HG03565 (cell line): ENCODE measurements around the gene CACFD1.

Experiments used
- ATAC-seq: cut with Tn5 transposase; IDR thresholded peaks from one replicate; pipeline ENCODE4 v1.9.1; 2021; ENCODE audit warnings: mild to moderate bottlenecking, moderate library complexity; ENCODE audit not compliant: unreplicated experiment

Gene CACFD1

DNA sequence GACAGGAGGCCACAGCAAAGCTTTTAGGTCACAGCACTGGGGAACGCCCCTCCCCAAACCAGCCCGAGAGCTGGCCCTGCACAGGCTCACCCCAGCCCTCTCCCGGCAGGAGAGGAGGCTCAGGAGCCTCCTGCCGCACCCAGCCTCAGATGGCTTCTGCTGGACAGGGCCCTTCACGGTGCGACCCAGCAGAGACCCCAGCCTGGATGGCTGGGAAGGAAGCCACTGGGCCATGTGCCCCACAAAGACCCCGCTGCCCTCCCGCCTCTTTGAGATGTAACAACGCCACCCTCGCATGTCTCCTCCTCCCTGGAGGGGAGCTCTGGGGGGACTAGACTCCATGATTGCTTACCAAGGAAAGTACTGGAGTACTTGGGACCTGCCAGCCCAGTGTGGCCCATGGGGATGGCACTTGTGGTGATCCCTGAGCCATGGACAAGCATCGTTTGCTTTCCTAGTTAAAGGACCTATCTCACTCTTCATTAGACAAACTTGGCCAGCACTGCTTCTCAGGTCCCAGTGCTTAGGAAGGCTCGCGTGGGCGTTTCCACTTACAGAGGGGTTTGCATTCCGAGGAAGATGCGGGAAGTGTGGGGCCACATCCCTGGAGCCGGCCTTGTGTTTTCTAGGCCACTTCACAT is 56.0 kb downstream of the CACFD1 start:
- no peak for ATAC-seq

DNA sequence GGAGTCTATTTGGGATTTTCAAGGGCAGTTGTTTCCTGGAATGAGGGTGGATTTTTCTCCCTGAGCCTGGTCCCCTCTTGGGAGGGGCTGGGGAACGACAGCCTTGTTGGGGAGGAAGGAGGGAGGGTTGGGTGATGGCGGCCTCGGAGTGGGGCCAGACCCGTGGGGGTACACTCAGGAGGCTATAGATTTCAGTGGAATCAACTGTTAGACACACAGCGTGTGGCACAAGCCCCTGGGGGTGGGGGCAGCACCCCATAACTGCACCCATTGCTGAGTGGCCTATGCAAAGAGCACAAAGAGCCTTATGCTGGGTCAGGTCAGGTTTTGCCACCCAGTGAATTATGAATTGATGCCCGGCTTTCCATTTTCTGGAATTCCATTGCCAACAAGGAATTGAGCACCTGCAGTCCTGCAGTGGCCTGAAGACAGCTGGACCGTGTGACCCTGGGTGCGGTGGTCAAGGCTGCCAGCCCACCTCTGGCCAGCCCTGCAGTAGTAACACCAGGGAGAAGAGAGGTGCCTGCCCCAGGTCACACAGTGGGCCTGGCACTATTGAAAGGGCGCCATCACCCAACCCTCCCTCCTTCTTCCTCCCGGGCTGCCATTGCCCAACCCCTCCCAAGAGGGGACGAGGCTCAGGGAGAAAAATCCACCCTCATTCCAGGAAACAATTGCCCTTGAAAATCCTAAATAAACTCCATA is 56.6 kb downstream of the CACFD1 start:
- no peak for ATAC-seq

DNA sequence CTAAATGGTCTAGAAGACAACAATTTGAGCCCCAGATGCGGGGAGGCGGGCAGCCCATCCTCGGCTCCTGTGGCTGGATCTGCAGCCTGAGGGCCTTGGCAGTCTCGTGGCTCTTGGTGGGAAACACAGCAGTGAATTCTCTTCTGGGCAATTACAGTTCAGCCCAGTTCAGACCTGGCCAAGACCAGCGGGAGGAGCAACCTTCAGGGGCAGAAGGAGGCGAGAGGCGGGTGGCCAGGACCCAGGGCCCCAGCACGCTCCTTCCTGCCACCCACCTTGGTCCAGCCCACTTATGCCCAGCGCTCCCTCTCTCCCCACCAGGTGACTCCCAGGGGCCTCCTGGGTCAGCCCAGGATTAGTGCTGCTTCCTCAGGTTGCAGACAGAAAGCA is 57.2 kb downstream of the CACFD1 start:
- ATAC-seq: no peak

DNA sequence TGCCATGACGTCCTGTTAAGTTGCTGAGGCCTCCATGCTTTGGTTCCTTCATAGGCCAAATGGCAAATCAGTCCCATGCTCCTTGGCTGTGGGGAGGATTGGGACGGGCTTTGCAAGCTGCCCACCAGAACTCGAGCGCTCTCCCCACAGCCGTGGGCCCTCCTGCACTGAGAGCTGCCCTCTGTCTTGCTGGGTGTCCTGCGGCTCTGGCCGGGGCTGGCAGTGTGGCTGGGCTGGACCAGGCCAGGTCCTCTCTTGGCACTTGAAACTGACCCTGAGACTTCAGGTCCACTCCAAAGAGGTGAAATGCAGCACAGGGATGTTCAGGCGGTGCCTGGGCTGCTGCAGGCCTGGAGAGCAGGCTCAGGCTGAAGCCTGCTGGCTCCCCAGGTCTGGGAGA is 57.9 kb downstream of the CACFD1 start:
- ATAC-seq: no peak

DNA sequence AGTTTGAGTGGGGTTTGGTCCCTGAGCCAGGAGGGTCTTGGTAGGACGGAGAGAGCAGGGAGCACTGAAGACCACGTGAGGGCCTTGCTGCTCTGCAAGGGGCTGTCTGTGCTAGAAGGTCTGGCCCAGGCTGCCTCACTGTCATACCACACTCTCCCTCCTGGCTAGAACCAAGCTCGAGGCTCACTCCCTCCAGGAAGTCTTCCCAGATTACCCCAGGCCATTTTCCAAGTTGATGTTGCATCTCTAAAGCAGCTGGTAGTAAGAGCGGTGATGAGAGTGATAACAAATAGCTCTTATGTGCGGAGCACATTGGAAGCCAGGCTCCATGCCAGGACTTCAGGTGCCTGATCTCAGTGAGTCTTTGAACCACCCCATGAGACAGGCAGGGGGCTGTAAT is 58.4 kb downstream of the CACFD1 start:
- no peak for ATAC-seq

DNA sequence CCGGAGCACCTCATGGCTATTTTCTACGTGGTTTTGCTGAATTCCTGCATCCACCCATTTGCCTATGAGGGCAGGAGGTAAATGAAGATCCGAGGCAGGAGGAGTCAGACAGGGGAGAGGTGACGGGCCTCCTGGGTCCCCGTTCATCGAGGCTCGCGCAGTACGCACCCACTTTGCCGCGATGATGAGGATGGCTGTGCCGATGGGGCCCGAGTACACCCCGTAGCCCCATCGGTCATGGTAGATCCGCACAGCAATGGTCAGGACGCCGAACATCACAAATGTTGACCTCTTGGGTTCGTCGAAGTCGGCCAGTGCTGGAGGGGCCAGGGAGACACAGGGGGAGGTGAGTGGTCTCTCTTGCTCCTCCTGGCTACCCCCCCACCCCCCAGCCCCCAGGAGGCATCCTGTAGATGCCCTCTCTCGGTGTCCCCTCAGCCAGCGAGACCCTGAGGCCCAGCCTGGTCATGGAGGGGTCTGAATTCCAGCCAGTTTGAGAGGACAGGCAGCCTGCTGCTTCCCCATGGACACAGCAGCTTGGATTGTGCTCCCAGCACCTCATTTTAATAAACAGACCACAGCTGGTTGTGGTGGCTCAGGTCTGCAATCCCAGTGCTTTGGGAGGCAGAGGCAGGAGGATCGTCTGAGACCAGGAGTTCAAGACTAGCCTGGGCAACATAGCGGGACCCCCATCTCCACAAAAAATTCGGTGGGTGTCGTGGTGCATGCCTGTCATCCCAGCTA is 59.1 kb downstream of the CACFD1 start:
- ATAC-seq: no peak

DNA sequence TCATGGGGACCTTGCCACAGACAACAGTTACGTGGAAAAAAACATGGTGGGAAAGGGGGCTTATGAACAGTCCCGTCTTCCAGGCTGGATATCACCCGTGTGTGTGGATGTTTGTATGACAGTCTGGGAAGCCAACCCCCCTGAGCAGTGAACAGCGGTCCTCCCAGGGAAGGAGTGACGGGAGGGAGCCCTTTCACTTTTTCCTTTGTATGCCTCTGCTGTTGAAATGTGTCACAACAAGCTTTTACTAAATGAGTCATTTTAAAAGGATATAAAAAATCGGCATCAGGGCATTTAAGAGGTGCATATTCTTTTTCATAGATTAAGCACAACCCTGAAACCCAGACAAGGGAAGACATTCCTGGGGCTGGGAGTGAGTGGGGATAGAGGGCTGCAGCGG is 59.9 kb downstream of the CACFD1 start:
- ATAC-seq: no peak

DNA sequence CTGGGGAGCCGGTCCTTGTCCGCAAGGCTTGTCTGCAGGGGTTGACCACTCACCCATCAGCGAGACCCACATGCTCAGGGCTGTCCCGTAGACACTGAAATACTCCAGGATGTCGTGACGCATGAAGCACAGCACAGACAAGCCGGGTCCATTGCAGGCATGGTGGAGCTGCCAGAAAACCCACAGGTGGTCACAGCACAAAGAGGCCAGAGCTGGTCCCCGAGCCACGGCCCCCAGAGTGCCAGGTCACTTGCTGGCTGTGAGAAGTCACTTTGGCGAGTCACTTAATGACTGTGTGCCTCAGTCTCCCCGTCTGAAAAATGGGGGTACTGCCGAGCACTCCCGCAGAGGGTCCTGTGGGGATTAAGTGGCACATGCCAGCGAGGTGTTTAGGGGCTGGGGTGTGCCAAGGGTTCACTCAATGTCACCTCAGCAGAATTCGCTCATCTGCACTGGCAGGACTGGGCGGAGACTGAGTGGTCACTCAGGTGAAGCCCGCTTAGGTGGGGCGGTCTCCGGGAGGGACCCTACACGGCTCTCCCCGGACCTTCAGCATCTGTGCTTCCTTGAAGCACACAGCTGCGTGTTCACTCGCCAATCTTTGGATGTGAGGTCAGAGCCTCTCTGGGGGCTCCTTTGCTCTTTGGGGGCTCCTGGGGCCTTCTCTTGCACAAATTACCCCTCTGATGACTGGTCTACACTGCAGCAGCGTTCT is 60.5 kb downstream of the CACFD1 start:
- ATAC-seq: no peak
